Stimulated activated CD4-positive, alpha-beta T cell treated with anti-CD3 and anti-CD28 coated beads, Interleukin-2, amount 100 ng/mL, for 48 hours (primary cell): ENCODE measurements around the gene C21orf91.
"Not testable (repeated sequence)": the region's sequence is repeated elsewhere in the genome, so short reads cannot be mapped to it uniquely, and the experiment has no call there.

Source experiments
- DNase-seq, 2 donors: peaks; one replicate each; pipeline ENCODE4 v3.0.0-alpha.2; 2020

The C21orf91 gene

GRCh38 chr21:17775431-17776126, 43.6 kb downstream of the C21orf91 start:
- no peak for DNase-seq

DNA sequence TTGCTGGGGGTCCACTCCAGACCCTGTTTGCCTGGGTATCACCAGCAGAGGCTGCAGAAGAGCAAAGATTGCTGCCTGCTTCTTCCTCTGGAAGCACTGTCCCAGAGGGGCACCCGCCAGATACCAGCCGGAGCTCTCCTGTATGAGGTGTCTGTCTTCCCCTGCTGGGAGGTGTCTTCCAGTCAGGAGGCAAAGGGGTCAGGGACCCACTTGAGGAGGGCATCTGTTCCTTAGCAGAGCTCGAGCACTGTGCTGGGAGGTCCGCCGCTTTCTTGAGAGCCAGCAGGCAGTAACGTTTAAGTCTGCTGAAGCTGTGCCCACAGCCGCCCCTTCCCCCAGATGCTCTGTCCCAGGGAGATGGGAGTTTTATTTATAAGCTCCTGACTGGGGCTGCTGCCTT, 44.1 kb downstream of the C21orf91 start:
- DNase-seq, result not testable (repeated sequence)

GRCh38 chr21:17769447-17769845, 49.7 kb downstream of the C21orf91 start:
- no peak for DNase-seq

DNA sequence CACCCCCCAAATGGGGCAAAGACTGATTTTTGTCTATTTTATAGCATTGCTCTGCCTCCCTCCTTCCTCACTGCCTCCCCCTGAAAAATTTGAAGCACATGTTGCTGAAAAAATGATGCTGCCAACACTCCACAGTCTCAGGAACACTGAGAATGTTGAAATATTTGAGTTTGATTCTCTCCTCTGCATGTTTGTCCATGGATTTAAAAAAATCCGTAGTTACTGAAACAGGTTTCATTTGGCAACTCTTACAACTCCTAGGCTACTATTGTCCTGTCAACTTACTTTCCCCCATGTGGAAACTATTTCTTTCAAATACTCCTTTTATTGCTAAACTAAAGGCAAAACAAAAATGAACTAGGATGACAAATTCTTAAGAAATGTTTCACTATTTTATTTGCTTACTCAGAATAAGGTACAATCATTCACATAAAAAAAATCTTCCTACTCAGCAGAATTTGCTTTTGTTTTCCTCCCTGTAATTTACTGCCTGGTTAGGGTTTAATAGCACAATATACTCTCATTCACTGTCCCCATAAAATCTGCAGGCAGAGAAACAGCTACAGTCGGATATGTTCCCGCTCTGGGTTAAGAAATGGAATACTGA, 50.2 kb downstream of the C21orf91 start:
- DNase-seq, result no peak

DNA sequence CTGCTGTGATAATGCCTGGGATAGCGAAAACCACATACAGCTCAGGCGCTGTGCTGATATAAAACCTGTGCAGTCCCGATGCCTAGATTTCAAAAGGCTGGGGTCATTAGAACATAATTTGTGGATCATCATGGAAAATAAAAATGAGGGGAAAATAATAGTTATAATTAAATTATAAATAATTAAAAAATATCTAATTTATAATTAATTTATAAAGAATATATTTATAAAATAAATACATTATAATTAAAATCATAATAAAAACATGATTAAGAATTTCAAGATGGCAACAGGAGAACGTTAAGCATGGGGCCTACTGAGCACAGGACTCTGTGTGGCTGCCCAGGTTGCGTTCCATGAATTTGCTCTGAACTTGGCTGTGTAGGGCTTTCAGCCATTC, 53.9 kb downstream of the C21orf91 start:
- no peak for DNase-seq

DNA sequence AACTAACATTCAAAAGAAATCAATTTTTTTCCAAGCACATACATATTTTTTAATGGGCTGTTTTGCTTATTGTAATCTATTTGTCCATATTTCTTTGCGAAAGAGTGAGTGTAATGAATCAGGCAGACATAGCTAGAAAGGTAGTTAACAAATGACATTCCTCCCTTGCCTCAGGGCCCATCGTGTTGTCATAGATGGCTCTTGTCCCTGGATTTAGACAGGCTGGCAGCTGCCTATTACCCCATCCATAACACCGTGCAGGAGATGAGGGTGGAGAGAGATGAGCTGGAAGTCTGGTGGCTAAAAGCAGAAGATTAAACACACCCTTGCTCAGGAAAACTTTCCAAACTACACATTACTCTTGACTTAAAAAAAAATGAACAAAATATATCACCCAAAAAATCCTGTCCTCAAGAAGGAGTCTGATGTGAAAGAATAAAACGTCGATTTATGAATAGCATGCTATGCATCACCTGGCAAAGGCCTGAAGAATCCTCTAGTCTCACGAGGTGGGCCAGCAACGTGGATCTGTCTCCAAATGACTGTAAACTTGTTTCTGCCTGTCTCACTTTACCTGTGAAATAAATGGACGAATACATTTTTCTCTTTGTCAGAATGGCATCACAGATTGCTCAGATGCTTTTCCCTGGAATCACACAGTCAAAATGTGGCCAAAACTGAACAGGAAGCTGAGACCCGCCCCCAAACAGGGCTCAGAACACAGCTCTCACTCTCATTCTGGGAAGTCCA, 55.7 kb downstream of the C21orf91 start:
- no peak for DNase-seq

GRCh38 chr21:17759511-17760178, 59.5 kb downstream of the C21orf91 start:
- no peak for DNase-seq

GRCh38 chr21:17758683-17759082, 60.5 kb downstream of the C21orf91 start:
- DNase-seq, result no peak

- DNase-seq, result no peak
Measured at GRCh38 chr21:17757671-17758070, 61.5 kb downstream of the C21orf91 start.

DNA sequence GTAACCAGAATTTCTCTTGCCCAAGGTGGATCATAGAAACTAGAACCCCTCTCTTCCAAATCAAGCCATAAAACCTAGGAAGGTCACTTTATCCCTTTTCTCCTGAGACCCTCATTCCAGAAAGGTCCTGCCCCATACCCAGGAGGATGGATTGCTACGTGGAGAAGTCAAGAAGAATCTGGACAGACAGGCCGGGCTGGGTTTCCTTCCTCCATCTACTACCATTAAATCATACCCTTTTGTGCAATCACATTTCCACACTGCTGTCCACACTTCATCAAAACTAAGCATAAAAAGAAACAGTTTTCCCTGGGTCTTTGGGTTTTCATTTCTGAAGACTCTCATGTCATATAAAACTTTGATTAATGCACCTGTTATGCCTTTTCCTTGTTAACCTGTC, 65.4 kb downstream of the C21orf91 start:
- no peak for DNase-seq

DNA sequence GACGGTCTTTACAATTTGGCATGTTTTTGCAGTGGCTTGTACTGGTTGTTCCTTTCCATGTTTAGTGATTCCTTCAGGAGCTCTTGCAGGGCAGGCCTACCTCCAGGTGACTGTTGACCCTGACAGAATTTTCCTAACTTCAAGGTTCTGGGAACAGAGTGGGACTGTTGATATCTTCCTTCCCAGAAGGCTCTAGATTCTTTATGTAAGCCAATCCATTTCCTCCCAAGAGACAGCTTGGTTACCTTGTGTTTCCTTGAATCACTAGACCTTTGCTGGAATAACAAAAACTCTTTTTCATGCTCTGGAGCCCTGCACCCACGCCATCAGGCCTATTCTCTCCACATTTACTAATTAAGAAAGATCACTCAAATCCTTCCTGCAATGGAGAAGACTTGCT, 67.0 kb downstream of the C21orf91 start:
- DNase-seq, result no peak

GRCh38 chr21:17746920-17747319, 72.2 kb downstream of the C21orf91 start:
- no peak for DNase-seq

DNA sequence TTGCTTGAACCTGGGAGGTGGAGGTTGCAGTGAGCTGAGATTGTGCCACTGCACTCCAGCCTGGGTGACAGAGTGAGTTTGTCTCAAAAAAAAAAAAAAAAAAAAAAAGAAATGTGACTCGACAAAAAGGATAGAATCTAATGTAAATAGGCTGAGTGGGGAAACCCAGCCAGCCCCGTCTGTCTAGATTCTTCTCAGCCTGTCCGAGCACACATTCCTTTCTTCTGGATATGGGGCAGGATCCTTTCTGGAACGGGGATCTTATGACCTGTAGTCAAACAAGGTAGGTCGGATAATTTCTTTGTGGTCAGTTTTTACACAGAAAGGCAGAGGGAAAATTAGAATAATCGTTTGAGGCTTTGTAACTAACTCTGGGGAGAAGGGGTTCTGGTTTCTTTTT, 74.1 kb downstream of the C21orf91 start:
- no peak for DNase-seq

DNA sequence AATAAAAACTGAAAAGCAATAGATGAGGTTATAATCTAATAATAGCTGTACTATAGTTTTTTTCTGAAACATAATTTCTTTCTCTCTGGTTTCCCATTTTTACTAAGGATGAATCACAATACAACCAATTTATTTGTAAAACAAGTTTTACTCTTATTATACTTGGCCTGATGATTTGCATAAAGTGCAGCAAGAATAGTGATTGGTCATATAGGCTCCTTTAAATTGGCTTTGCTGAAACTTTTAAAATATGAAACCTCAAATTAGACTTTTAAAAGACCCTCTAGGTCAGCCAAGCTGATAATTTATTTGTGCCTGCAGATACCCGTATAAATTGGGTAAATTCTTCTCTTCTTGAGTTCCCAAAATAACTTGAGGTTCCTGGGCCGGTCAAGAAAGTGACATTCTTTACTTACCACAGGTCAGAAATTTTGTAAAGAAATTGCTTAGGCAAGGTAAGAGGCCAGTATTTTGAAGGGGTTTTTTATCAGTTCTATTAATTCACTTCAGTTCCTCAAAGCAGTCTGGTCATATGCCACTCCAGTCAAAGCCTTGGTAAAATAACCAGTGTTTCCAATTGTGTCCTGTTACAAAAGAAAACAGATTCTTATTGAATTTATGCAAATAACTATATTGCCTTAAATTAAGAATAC, 76.1 kb downstream of the C21orf91 start:
- DNase-seq, result no peak

GRCh38 chr21:17742181-17742580, 77.0 kb downstream of the C21orf91 start:
- DNase-seq, result no peak
